Ishikawa (cell line): ENCODE data around the gene SPOCK1.

Experiments
- CEBPB ChIP-seq: IDR thresholded peaks from 2 replicates; pipeline ENCODE4 v1.6.1; 2012
- CREB1 ChIP-seq: IDR thresholded peaks from 2 replicates; pipeline ENCODE4 v1.6.1; 2012; ENCODE audit warnings: low read depth
- EGR1 ChIP-seq: IDR thresholded peaks from 2 replicates; pipeline ENCODE4 v1.6.1; 2012
- EP300 ChIP-seq: IDR thresholded peaks from 2 replicates; pipeline ENCODE4 v1.6.1; 2012; ENCODE audit warnings: borderline replicate concordance
- FOXM1 ChIP-seq: IDR thresholded peaks from 2 replicates; pipeline ENCODE4 v1.6.1; 2012; ENCODE audit warnings: low read depth, borderline replicate concordance
- NFIC ChIP-seq: IDR thresholded peaks from 2 replicates; pipeline ENCODE4 v1.6.1; 2012
- RAD21 ChIP-seq: IDR thresholded peaks from 2 replicates; pipeline ENCODE4 v1.6.1; 2012; ENCODE audit warnings: low read depth
- TAF1 ChIP-seq: IDR thresholded peaks from 2 replicates; pipeline ENCODE4 v1.6.1; 2012; ENCODE audit warnings: low read depth, mild to moderate bottlenecking
- TCF12 ChIP-seq: IDR thresholded peaks from 2 replicates; pipeline ENCODE4 v1.6.1; 2012; ENCODE audit warnings: low read depth
- TEAD4 ChIP-seq: IDR thresholded peaks from 2 replicates; pipeline ENCODE4 v1.6.1; 2012
- YY1 ChIP-seq: IDR thresholded peaks from 2 replicates; pipeline ENCODE4 v1.6.1; 2012; ENCODE audit warnings: low read depth
- ZBTB7A ChIP-seq: IDR thresholded peaks from 2 replicates; pipeline ENCODE4 v1.6.1; 2012; ENCODE audit warnings: low read depth
- TF ChIP-seq, protein P1 (sequence below): IDR thresholded peaks from 2 replicates; pipeline ENCODE4 v1.6.1; 2012; ENCODE audit warnings: low read depth, mild to moderate bottlenecking
- TF ChIP-seq, protein P2 (sequence below): IDR thresholded peaks from 2 replicates; pipeline ENCODE4 v1.6.1; 2012
- TF ChIP-seq, protein P3 (sequence below): IDR thresholded peaks from 2 replicates; pipeline ENCODE4 v1.6.1; 2012

Gene SPOCK1

GRCh38 chr5:137392261-137392660 lies 106.9 kb downstream of the SPOCK1 start:
- TF ChIP-seq TAF1 (no peak), FOXM1 (no peak), TCF12 (no peak), CEBPB (no peak), ZBTB7A (no peak), CREB1 (no peak), RAD21 (no peak), NFIC (no peak), YY1 (no peak), EGR1 (no peak), EP300 (no peak)
- TF ChIP-seq, protein P1, sequence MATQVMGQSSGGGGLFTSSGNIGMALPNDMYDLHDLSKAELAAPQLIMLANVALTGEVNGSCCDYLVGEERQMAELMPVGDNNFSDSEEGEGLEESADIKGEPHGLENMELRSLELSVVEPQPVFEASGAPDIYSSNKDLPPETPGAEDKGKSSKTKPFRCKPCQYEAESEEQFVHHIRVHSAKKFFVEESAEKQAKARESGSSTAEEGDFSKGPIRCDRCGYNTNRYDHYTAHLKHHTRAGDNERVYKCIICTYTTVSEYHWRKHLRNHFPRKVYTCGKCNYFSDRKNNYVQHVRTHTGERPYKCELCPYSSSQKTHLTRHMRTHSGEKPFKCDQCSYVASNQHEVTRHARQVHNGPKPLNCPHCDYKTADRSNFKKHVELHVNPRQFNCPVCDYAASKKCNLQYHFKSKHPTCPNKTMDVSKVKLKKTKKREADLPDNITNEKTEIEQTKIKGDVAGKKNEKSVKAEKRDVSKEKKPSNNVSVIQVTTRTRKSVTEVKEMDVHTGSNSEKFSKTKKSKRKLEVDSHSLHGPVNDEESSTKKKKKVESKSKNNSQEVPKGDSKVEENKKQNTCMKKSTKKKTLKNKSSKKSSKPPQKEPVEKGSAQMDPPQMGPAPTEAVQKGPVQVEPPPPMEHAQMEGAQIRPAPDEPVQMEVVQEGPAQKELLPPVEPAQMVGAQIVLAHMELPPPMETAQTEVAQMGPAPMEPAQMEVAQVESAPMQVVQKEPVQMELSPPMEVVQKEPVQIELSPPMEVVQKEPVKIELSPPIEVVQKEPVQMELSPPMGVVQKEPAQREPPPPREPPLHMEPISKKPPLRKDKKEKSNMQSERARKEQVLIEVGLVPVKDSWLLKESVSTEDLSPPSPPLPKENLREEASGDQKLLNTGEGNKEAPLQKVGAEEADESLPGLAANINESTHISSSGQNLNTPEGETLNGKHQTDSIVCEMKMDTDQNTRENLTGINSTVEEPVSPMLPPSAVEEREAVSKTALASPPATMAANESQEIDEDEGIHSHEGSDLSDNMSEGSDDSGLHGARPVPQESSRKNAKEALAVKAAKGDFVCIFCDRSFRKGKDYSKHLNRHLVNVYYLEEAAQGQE, result no peak
- TF ChIP-seq, protein P2, sequence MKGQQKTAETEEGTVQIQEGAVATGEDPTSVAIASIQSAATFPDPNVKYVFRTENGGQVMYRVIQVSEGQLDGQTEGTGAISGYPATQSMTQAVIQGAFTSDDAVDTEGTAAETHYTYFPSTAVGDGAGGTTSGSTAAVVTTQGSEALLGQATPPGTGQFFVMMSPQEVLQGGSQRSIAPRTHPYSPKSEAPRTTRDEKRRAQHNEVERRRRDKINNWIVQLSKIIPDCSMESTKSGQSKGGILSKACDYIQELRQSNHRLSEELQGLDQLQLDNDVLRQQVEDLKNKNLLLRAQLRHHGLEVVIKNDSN, result no peak
- TF ChIP-seq, protein P3, sequence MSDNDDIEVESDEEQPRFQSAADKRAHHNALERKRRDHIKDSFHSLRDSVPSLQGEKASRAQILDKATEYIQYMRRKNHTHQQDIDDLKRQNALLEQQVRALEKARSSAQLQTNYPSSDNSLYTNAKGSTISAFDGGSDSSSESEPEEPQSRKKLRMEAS, result no peak

GRCh38 chr5:137389042-137389441 lies 110.1 kb downstream of the SPOCK1 start:
- TF ChIP-seq RAD21, result no peak

- no peak for TF ChIP-seq TEAD4
- TF ChIP-seq YY1, result no peak
- TF ChIP-seq, protein P1, result no peak
- no peak for TF ChIP-seq CREB1
- TF ChIP-seq ZBTB7A, result no peak
- TF ChIP-seq EGR1, result no peak
- TF ChIP-seq, protein P3, result no peak
- no peak for TF ChIP-seq TCF12
- no peak for TF ChIP-seq TAF1
- no peak for TF ChIP-seq NFIC
- TF ChIP-seq CEBPB, result no peak
- TF ChIP-seq RAD21, result no peak
- TF ChIP-seq, protein P2, result no peak
- no peak for TF ChIP-seq EP300
- TF ChIP-seq FOXM1, result no peak
Observed at GRCh38 chr5:137385064-137385463, 114.1 kb downstream of the SPOCK1 start.

DNA sequence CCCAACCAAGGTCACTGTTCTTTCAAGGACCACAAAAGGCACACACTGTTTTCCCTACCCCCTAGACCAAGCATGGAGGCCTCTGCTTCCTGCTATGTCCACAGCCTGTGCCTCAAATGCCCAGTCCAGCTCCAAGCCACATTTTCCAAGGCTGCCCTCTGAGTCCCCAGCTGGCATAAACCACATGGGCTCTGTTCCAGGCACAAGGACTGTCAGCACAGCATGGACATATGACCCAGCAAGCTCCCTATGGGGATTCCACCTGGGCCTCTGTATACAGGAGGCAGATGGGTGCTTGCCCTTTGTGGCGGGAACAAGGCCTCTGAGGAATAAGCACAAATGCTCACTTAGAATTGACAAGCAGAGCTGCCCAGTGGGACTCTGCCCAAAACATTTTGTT lies 115.2 kb downstream of the SPOCK1 start:
- TF ChIP-seq RAD21 (no peak), YY1 (no peak), NFIC (no peak), EGR1 (no peak), TAF1 (no peak), TCF12 (no peak)

DNA sequence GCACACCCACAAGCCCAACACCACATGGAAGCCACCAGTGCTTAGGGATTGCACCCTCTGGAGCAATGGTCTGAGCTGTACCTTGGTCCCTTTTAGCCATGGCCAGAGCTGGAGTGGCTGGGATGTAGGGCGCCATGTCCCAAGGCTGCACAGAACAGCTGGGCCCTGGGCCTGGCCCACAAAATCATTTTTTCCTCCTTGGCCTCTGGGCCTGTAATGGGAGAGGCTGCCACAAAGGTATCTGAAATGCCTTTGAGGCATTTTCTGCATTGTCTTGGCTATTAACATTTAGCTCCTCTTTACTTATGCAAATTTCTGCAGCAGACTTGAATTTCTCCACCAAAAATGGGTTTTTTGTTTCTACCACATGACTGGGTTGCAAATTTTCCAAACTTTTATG lies 117.6 kb downstream of the SPOCK1 start:
- no peak for TF ChIP-seq EGR1
- no peak for TF ChIP-seq FOXM1
- TF ChIP-seq TEAD4, result no peak
- TF ChIP-seq, protein P3, result no peak
- no peak for TF ChIP-seq TAF1
- TF ChIP-seq RAD21, result no peak

- TF ChIP-seq YY1 (no peak), TEAD4 (no peak), NFIC (no peak), ZBTB7A (no peak), CEBPB (no peak), RAD21 (no peak), CREB1 (no peak), FOXM1 (no peak), TAF1 (no peak), TCF12 (no peak), EGR1 (no peak), EP300 (no peak)
- TF ChIP-seq, protein P1, result no peak
- TF ChIP-seq, protein P2, result no peak
- TF ChIP-seq, protein P3, result no peak
Observed at GRCh38 chr5:137379555-137380286, 119.4 kb downstream of the SPOCK1 start.
